Effector memory CD4-positive, alpha-beta T cell (primary cell): Measurements from ENCODE around the gene USP36.

Experiments
- DNase-seq, 3 donors: peaks; one replicate each; pipeline ENCODE4 v3.0.0-alpha.2; 2020
- H3K27ac ChIP-seq: 2 replicates; pipeline ENCODE4 v1.7.0; 2013; ENCODE audit warnings: mild to moderate bottlenecking, low read length, moderate library complexity; ENCODE audit not compliant: insufficient read depth, poor library complexity, severe bottlenecking
- H3K27me3 ChIP-seq: replicated peaks from 2 replicates; pipeline ENCODE4 v1.7.0; 2013; ENCODE audit warnings: mild to moderate bottlenecking, low read length; ENCODE audit not compliant: insufficient read depth, control insufficient read depth, poor library complexity, severe bottlenecking
- H3K36me3 ChIP-seq: 2 replicates; pipeline ENCODE4 v1.7.0; 2013; ENCODE audit warnings: mild to moderate bottlenecking, low read length, moderate library complexity; ENCODE audit not compliant: control insufficient read depth, insufficient read depth
- H3K4me1 ChIP-seq: 2 replicates; pipeline ENCODE4 v1.7.0; 2013; ENCODE audit warnings: low read length, mild to moderate bottlenecking; ENCODE audit not compliant: control insufficient read depth, insufficient read depth, poor library complexity, severe bottlenecking
- H3K4me3 ChIP-seq: 2 replicates; pipeline ENCODE4 v1.7.0; 2013; ENCODE audit warnings: low read length, low read depth, mild to moderate bottlenecking; ENCODE audit not compliant: insufficient read depth, poor library complexity, severe bottlenecking
- H3K9me3 ChIP-seq: 2 replicates; pipeline ENCODE4 v1.7.0; 2013; ENCODE audit warnings: mild to moderate bottlenecking, low read length, moderate library complexity; ENCODE audit not compliant: control insufficient read depth

The USP36 gene

GRCh38 chr17:78802008-78802407 lies 38.6 kb downstream of the USP36 start:
- no peak for DNase-seq
- no peaks in the 10 kb centered on the region for H3K9me3 ChIP-seq
- no peaks in the 10 kb centered on the region for H3K27me3 ChIP-seq
- H3K4me3 ChIP-seq: no peak overlapping the region
- no peak overlapping the region for H3K27ac ChIP-seq
- peaks cover 55% of the 10 kb centered on the region for H3K4me1 ChIP-seq
- peaks cover 46% of the 10 kb centered on the region for H3K36me3 ChIP-seq

GRCh38 chr17:78800132-78800931 lies 40.3 kb downstream of the USP36 start:
- Histone ChIP-seq H3K9me3 (no peaks in the 10 kb centered on the region), H3K4me1 (peaks cover 38% of the 10 kb centered on the region), H3K27me3 (no peaks in the 10 kb centered on the region), H3K36me3 (peaks cover 57% of the 10 kb centered on the region), H3K4me3 (no peak overlapping the region), H3K27ac (no peak overlapping the region)
- DNase-seq: no peak

GRCh38 chr17:78798695-78799559 lies 41.7 kb downstream of the USP36 start:
- Histone ChIP-seq H3K9me3 (no peaks in the 10 kb centered on the region), H3K4me3 (no peak overlapping the region), H3K27me3 (no peaks in the 10 kb centered on the region), H3K4me1 (peaks cover 27% of the 10 kb centered on the region), H3K36me3 (peaks cover 68% of the 10 kb centered on the region), H3K27ac (no peak overlapping the region)
- DNase-seq: no peak

- no peak overlapping the region for H3K4me3 ChIP-seq
- H3K4me1 ChIP-seq: peaks cover 21% of the 10 kb centered on the region
- peaks cover 66% of the 10 kb centered on the region for H3K36me3 ChIP-seq
- DNase-seq: no peak
- no peaks in the 10 kb centered on the region for H3K27me3 ChIP-seq
- no peak overlapping the region for H3K27ac ChIP-seq
- H3K9me3 ChIP-seq: no peaks in the 10 kb centered on the region
These were observed 42.7 kb downstream of the USP36 start for GRCh38 chr17:78797691-78798585.

- Histone ChIP-seq H3K27me3 (no peaks in the 10 kb centered on the region), H3K4me1 (peaks cover 15% of the 10 kb centered on the region), H3K4me3 (no peak overlapping the region), H3K27ac (no peak overlapping the region), H3K9me3 (no peaks in the 10 kb centered on the region), H3K36me3 (peaks cover 60% of the 10 kb centered on the region)
- no peak for DNase-seq
These were observed 43.4 kb downstream of the USP36 start for GRCh38 chr17:78797213-78797612.

- Histone ChIP-seq H3K27ac (no peak overlapping the region), H3K27me3 (no peaks in the 10 kb centered on the region), H3K36me3 (peaks cover 58% of the 10 kb centered on the region), H3K4me1 (peaks cover 14% of the 10 kb centered on the region), H3K9me3 (no peaks in the 10 kb centered on the region), H3K4me3 (no peak overlapping the region)
- DNase-seq: no peak
These were observed 44.1 kb downstream of the USP36 start for GRCh38 chr17:78796517-78796900.

GRCh38 chr17:78795861-78796516 lies 44.6 kb downstream of the USP36 start:
- DNase-seq: no peak
- H3K36me3 ChIP-seq: peaks cover 58% of the 10 kb centered on the region

DNA sequence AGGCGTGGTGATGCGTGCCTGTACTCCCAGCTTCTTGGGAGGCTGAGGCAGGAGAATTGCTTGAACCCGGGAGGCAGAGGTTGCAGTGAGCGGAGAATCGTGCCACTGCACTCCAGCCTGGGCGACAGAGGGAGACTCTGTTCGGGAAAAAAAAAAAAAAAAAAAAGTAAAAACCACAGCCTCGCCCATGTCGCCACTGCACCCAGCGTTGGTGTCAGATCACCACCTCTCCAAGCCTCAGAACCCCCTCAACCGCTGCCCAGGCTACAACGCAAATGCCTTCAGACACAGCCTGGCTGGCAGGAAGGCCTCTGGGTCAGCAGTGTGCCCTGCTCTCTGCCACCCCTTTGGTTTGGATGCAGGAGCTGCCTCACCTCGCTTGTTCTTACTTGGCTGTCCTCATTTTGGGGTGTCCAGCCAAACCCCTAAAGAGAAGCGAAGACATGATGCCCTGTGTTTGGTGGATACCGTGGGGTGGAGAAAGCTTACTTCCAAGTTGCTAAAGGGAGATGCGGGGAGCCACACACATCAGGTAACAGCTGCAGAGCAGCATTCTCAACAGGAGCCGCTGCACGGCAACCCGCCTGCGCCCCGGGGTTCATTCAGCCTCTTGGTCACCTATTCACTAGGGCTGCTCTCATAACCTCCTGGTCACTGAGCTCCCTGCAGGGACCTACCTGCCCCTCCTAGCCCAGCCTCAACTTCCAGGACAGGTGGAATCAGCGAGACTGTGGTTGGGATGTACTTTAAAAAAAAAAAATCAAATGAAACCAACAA lies 45.6 kb downstream of the USP36 start:
- no peak overlapping the region for H3K27ac ChIP-seq
- H3K36me3 ChIP-seq: peaks cover 58% of the 10 kb centered on the region
- H3K4me3 ChIP-seq: no peak overlapping the region
- no peaks in the 10 kb centered on the region for H3K27me3 ChIP-seq
- DNase-seq: no peak
- no peaks in the 10 kb centered on the region for H3K9me3 ChIP-seq
- H3K4me1 ChIP-seq: peaks cover 22% of the 10 kb centered on the region

More at GRCh38 chr17:78795861-78796516, 44.6 kb downstream of the USP36 start:
- H3K9me3 ChIP-seq: no peaks in the 10 kb centered on the region
- peaks cover 14% of the 10 kb centered on the region for H3K4me1 ChIP-seq
- no peak overlapping the region for H3K4me3 ChIP-seq
- no peaks in the 10 kb centered on the region for H3K27me3 ChIP-seq
- no peak overlapping the region for H3K27ac ChIP-seq

DNA sequence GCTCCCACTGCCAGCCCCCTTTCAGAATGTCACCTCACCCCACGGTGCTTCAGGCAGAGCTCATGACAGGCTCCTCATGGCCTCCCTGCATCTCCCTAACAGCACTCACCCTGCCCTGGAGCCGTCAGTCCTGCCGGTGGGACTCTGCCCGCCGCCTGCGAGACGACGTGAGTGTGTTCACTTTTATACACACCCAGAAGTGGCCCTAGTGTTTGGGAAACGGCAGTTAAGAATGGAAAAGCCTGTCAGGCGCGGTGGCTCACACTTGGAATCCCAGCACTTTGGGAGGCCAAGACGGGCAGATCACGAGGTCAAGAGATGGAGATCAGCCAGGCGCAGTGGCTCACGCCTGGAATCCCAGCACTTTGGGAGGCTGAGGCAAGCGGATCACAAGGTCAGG lies 46.2 kb downstream of the USP36 start:
- H3K36me3 ChIP-seq: peaks cover 56% of the 10 kb centered on the region
- H3K27ac ChIP-seq: no peak overlapping the region
- no peak for DNase-seq
- H3K4me1 ChIP-seq: peaks cover 28% of the 10 kb centered on the region
- H3K4me3 ChIP-seq: no peak overlapping the region
- H3K27me3 ChIP-seq: no peaks in the 10 kb centered on the region
- H3K9me3 ChIP-seq: no peaks in the 10 kb centered on the region
